NCI-H2227 treated with DMSO at 0.1 percent for 48 hours (cell line): ENCODE measurements around the gene LRP2.

ENCODE experiments used
- DNase-seq: peaks from one replicate; lab custom pipeline; 2025; lab: John Stamatoyannopoulos, UW

LRP2 gene

DNA sequence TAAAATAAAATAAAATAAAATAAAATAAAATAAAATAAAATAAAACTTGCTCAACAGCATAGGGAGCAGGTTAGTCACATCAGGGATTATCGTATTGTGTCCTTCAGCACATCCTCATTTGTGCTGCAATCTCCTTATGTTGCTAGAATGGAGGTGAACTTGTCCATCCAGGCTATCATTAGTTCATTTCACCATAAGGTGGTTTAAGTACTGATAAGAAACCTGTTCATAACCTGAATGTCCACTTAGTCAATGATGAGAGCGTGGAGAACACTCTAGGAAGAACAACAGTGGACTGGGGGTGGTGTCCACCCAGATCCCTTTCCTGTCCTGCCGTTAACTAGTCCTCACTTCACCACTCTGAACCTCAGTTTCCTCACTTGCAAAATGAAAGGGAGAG is 271.1 kb downstream of the LRP2 start:
- DNase-seq = no peak

DNA sequence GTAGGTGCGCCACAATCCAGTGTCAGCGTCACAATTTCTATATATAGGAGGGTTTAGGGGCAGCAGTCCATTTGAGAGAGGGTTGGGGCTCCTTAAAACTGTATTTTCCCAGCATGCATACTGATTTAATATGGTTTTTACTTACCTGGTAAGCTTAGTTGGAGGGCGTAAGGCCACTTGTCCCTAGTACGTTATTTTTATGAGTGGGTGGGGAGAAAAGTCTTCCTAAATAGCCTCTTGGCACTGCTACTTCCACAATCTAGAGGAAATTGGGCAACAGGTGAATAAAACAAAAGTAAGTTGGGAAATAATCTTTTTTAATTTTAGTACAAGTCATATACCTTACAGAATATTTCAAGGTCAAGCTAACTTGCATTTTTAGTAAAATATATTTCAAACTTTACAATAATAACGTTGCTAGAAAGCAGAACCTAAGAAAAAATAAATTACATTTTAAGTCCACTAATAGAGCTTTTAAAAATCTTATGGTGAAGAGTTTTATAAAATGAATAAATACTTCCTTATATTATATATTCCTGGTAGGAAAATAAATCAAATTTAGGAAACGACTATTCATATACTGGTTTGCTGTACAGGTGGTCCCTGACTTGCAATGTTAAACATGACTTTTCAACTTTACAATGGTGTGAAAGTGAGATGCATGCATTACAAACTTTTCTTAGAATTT is 272.1 kb downstream of the LRP2 start:
- DNase-seq = no peak

DNA sequence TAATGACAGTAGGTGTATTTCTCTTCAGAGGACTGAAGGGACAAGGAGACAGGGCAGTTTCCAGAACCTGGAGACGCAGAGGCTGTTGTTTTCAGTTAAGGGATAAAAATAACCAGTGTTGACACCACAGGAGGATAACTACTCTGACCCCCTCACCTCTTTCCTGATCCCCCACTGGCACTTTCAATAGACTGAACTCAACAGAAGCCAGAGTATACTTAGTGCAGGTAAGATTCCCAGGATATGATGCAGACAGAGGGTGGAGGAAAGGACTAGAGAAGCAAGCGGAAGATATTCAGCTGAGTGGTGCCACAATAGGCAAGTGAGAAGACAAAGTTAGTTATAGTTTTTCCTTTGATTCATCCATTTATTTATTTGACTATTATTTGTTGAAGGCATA is 273.2 kb downstream of the LRP2 start:
- DNase-seq = peak; percentile 65

DNA sequence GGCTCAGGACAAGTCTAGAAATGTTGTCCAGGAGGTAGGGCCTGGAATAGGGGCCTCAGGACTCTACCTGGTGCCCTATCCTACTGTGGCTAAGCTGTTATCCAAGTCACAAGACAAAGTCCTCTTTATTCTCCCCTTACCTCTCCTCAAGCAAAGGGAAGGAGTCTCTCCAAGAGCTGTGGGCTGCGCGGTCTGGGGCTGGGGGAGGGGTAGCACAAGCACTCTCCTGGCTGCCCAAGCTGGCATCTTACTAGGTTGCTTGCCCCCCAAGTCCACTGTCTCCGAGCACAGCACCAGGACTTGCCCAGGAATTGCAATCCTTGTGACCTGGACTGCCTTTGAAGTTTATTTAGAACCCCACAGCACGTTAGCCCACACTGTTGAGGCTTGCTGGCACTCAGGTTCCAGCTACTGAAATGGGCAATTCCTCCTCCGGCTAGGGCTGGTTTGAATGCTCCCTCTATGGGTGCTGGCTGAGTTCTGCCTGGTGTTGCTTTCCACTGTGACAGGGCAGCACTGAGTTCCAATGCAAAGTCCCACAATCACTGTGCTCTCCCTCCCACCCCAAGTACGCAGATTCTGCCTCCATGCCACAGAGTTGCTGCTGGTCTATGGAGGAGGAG is 274.5 kb downstream of the LRP2 start:
- DNase-seq = no peak

DNA sequence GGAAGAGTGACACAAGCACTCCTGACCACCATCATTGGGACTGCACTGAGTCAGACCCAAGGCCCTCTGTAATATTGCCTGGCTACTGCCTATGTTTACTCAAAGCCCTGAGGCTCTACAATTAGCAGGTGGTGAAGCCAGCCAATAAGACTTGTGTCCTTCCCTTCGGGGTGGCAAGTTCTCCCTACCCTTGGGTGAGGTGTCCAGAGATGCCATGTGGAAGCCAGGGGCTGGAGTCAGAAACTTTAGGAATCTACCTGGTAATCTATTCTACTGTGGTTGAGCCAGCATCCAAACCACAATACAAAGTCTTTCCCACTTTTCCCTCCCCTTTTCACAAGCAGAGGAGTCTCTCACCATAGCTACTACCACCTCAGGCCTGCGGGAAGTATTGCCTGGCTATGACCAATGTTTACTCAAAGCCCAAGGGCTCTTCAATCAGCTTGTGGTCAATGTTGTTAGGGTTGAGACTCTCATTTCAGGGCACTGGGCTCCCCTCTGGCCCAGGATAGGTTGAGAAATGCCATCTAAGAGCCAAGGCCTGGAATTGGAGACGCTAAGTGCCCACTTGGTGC is 275.4 kb downstream of the LRP2 start:
- no peak for DNase-seq

DNA sequence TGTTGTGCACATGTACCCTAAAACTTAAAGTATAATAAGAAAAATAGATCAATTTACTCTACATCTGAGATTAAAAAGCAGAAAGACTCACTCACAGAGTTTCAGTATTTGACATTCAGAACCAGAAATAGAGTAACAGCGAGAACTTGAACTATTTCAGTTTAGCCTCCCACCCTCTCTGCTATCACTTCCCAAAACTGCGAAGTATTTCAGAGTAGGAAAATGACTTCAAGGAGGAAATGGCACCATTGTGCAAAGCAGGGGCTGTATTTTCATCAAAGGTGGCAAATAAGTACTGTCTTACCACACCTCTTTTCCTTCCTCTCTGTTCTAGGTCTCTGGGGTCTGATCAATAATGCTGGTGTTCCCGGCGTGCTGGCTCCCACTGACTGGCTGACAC is 279.3 kb downstream of the LRP2 start:
- no peak for DNase-seq

DNA sequence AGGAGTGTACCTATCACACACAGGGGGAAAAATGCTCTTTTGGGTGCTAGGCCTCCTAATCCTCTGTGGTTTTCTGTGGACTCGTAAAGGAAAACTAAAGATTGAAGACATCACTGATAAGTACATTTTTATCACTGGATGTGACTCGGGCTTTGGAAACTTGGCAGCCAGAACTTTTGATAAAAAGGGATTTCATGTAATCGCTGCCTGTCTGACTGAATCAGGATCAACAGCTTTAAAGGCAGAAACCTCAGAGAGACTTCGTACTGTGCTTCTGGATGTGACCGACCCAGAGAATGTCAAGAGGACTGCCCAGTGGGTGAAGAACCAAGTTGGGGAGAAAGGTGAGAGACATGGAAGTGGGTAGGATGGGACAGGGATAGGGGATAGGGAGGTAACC is 280.8 kb downstream of the LRP2 start:
- no peak for DNase-seq

DNA sequence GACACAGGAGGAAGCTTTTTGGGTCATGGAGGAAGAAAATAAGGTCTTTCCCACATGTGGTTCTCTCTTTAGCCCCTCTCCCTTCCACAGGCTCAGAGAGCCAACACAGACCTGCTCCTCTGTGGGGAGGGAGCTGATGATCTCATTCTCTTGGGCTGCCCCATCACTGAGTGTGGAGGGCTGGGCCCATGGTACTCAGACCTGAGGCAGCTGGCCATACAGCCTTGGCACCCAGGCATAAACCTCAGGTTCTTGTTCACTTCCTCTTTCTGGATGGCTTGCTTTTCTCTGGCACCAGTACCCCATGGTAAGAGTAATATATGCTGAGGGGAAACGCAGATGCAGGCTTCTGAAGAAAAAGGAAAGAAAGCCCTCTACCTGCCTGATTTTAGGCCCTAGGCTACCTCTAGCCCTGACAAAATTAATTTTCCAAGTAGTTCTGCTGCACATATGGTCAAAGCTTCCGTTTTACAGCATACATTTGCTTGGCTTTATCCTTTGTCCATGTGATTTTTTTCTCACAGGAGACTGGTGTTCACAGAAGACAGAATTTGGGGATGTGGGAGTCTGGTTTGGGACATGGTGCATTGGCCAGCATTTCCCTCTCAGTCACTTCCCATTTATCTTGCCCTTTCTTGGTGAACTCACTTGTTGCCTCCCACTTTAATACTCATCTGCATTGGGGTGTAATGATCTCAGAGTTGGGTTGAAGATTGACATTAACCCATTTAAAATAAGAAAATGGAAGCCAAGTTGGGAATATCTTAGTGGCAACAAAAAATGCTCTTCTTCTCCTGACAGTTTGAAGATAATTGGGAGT is 281.9 kb downstream of the LRP2 start:
- no peak for DNase-seq

DNA sequence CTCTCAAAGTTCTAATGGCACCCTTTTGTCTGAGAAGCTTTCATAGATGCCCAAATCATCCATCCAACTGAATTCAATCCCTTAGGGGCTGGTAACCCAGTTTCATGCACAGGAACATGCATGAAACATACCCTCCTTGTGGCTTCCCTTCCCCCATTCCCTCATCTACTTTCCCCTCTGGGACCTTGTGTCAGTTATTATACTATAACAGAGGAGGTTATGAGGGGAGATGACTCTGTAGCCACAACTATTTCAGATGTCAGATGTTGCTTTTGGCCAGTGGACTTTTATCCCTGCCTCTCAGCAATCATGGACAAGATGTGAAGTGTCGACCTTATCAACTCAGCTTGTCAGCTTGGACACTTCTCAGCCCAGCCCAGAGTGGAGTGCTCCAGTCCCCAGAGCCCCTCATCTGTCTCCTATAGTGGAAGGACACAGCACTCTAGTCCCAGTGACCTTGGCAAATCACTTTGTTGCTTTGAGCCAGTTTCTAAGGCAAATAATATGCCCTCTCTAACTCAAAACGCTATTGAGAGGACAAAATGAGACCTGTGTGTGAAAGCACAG is 284.6 kb downstream of the LRP2 start:
- no peak for DNase-seq
